HEK293 (cell line): ENCODE measurements around the gene HID1.
A peak's percentile ranks its signal among the peaks of the same experiment; 100 is the strongest.

Experiments
- CTCF ChIA-PET: fragments of 350-600 bp; formaldehyde crosslinking; extraction: SDS; loops from one replicate; lab custom pipeline; 2021; ENCODE audit warnings: antibody characterized with exemption; lab: Yijun Ruan, JAX
- POLR2A ChIA-PET: fragments of 300-600 bp; formaldehyde crosslinking; extraction: SDS; loops from one replicate; lab custom pipeline; 2020; ENCODE audit warnings: antibody characterized with exemption, inconsistent platforms; lab: Yijun Ruan, JAX
- H3K27ac ChIP-seq: fragments of 200-500 bp; sonication (Bioruptor generic); 2 replicates; pipeline ENCODE4 v1.5.1; 2014; ENCODE audit warnings: low read depth, low read length, control low read depth, inconsistent platforms; ENCODE audit errors: extremely low read depth
- H3K36me3 ChIP-seq, 2 experiments: fragments of 200-500 bp in 1 of 2; sonication (Bioruptor generic) in 1 of 2; 1 replicate in 1 of 2; 2 replicates in 1 of 2; pipeline ENCODE4 v1.5.1; 2014 to 2017; ENCODE audit warnings: inconsistent platforms in 2 of 2, low read length in 2 of 2; ENCODE audit not compliant: control insufficient read depth in 2 of 2, insufficient read depth in 1 of 2
- H3K4me1 ChIP-seq: fragments of 200-500 bp; sonication (Bioruptor generic); 2 replicates; pipeline ENCODE4 v1.5.1; 2014; ENCODE audit warnings: mild to moderate bottlenecking, low read length, inconsistent platforms; ENCODE audit not compliant: control insufficient read depth, insufficient read depth
- H3K4me3 ChIP-seq: 2 replicates; pipeline ENCODE4 v1.5.1; 2011; ENCODE audit warnings: low read depth, mild to moderate bottlenecking, control low read depth, low read length, moderate library complexity
- H3K9me3 ChIP-seq: fragments of 200-500 bp; sonication (Bioruptor generic); 2 replicates; pipeline ENCODE4 v1.5.1; 2014; ENCODE audit warnings: low read depth, low read length, inconsistent platforms; ENCODE audit not compliant: control insufficient read depth, insufficient read depth
- BCL11A ChIP-seq: fragments of 450-650 bp; formaldehyde crosslinking; IDR thresholded peaks from 2 replicates; pipeline ENCODE4 v1.5.1; 2016; ENCODE audit warnings: low read depth, missing biosample characterization, missing genetic modification characterization
- GLIS1 ChIP-seq: fragments of 450-650 bp; formaldehyde crosslinking; IDR thresholded peaks from 2 replicates; pipeline ENCODE4 v1.5.1; 2016; ENCODE audit warnings: missing biosample characterization, missing genetic modification characterization
- OSR2 ChIP-seq: fragments of 450-650 bp; formaldehyde crosslinking; IDR thresholded peaks from 2 replicates; pipeline ENCODE4 v1.5.1; 2016; ENCODE audit warnings: missing biosample characterization, missing genetic modification characterization
- TSHZ1 ChIP-seq: fragments of 450-650 bp; formaldehyde crosslinking; IDR thresholded peaks from 2 replicates; pipeline ENCODE4 v1.5.1; 2016; ENCODE audit warnings: missing biosample characterization, missing genetic modification characterization, borderline replicate concordance
- ZBTB1 ChIP-seq: fragments of 450-650 bp; formaldehyde crosslinking; IDR thresholded peaks from 2 replicates; pipeline ENCODE4 v1.5.1; 2016; ENCODE audit warnings: missing biosample characterization, missing genetic modification characterization
- ZBTB17 ChIP-seq: fragments of 450-650 bp; formaldehyde crosslinking; IDR thresholded peaks from 2 replicates; pipeline ENCODE4 v1.5.1; 2016; ENCODE audit warnings: missing biosample characterization, missing genetic modification characterization
- ZBTB20 ChIP-seq: fragments of 450-650 bp; formaldehyde crosslinking; IDR thresholded peaks from 2 replicates; pipeline ENCODE4 v1.5.1; 2016; ENCODE audit warnings: missing biosample characterization, missing genetic modification characterization
- ZBTB44 ChIP-seq: fragments of 450-650 bp; IDR thresholded peaks from 2 replicates; pipeline ENCODE4 v1.5.1; 2018; ENCODE audit warnings: missing biosample characterization, mild to moderate bottlenecking, missing genetic modification characterization
- ZBTB48 ChIP-seq: fragments of 450-650 bp; formaldehyde crosslinking; IDR thresholded peaks from 2 replicates; pipeline ENCODE4 v1.5.1; 2016; ENCODE audit warnings: missing biosample characterization, missing genetic modification characterization
- ZEB2 ChIP-seq: fragments of 450-650 bp; formaldehyde crosslinking; IDR thresholded peaks from 2 replicates; pipeline ENCODE4 v1.5.1; 2016; ENCODE audit warnings: missing biosample characterization, missing genetic modification characterization
- ZNF10 ChIP-seq: fragments of 450-650 bp; formaldehyde crosslinking; IDR thresholded peaks from 2 replicates; pipeline ENCODE4 v1.5.1; 2017; ENCODE audit warnings: missing biosample characterization, missing genetic modification characterization
- ZNF169 ChIP-seq: fragments of 450-650 bp; formaldehyde crosslinking; IDR thresholded peaks from 2 replicates; pipeline ENCODE4 v1.5.1; 2016; ENCODE audit warnings: missing biosample characterization, missing genetic modification characterization
- ZNF184 ChIP-seq: fragments of 450-650 bp; IDR thresholded peaks from 2 replicates; pipeline ENCODE4 v1.5.1; 2018; ENCODE audit warnings: missing biosample characterization, mild to moderate bottlenecking, missing genetic modification characterization
- ZNF37A ChIP-seq: fragments of 450-650 bp; IDR thresholded peaks from 2 replicates; pipeline ENCODE4 v1.5.1; 2018; ENCODE audit warnings: missing biosample characterization, missing genetic modification characterization
- ZNF561 ChIP-seq: fragments of 450-650 bp; IDR thresholded peaks from 2 replicates; pipeline ENCODE4 v1.5.1; 2018; ENCODE audit warnings: missing biosample characterization, missing genetic modification characterization, borderline replicate concordance
- ZNF791 ChIP-seq: fragments of 450-650 bp; formaldehyde crosslinking; IDR thresholded peaks from 2 replicates; pipeline ENCODE4 v1.5.1; 2016; ENCODE audit warnings: missing biosample characterization, missing genetic modification characterization
- ZNF843 ChIP-seq: fragments of 450-650 bp; formaldehyde crosslinking; IDR thresholded peaks from 2 replicates; pipeline ENCODE4 v1.5.1; 2016; ENCODE audit warnings: missing biosample characterization, missing genetic modification characterization
- TF ChIP-seq, protein P1 (sequence below): fragments of 450-650 bp; formaldehyde crosslinking; IDR thresholded peaks from 2 replicates; pipeline ENCODE4 v1.5.1; 2017; ENCODE audit warnings: missing biosample characterization, mild to moderate bottlenecking, missing genetic modification characterization, moderate library complexity
- TF ChIP-seq, protein P2 (sequence below): fragments of 450-650 bp; formaldehyde crosslinking; IDR thresholded peaks from 2 replicates; pipeline ENCODE4 v1.5.1; 2017; ENCODE audit warnings: missing biosample characterization, missing genetic modification characterization
- TF ChIP-seq, protein P3 (sequence below): fragments of 450-650 bp; formaldehyde crosslinking; IDR thresholded peaks from 2 replicates; pipeline ENCODE4 v1.5.1; 2016; ENCODE audit warnings: missing biosample characterization, missing genetic modification characterization
- TF ChIP-seq, protein P4 (sequence below): fragments of 450-650 bp; formaldehyde crosslinking; IDR thresholded peaks from 2 replicates; pipeline ENCODE4 v1.5.1; 2016; ENCODE audit warnings: missing biosample characterization, missing genetic modification characterization
- TF ChIP-seq, protein P5 (sequence below): fragments of 450-650 bp; formaldehyde crosslinking; IDR thresholded peaks from 2 replicates; pipeline ENCODE4 v1.5.1; 2017; ENCODE audit warnings: missing biosample characterization, missing genetic modification characterization

Gene HID1

GRCh38 chr17:75009139-75009724 is 36.7 kb upstream of the HID1 start:
- ChIA-PET POLR2A (interaction anchor here (0.6 to 1.6 kb wide), 4 partner anchors 19 to 23 kb away, joined by 3 to 9 read pairs (median 4); partner anchors contain the start of gene CDR2L), CTCF (interaction anchor here (0.6 to 4.3 kb wide), 8 partner anchors 16 to 624 kb away, joined by 3 to 62 read pairs (median 3); partner anchors contain the start of genes ARMC7 and SMIM5)
- Histone ChIP-seq H3K9me3 (no peaks in the 10 kb centered on the region), H3K4me3 (no peak overlapping the region), H3K27ac (peak overlapping the region; percentile 41; the same call in 1 of the 2 replicates), H3K36me3 (peaks cover 0 to 7% of the 10 kb centered on the region in 2 experiments; a peak in 1 of 3 replicates), H3K4me1 (peaks cover 26% of the 10 kb centered on the region)
- TF ChIP-seq ZBTB48 (tag by site-specific recombination), result peak; percentile 85
- peak; percentile 82 for TF ChIP-seq OSR2
- peak; percentile 32; the same call in 1 of the 2 replicates for TF ChIP-seq ZBTB20
- TF ChIP-seq ZBTB1 (tag by site-specific recombination), result peak; percentile 42; the same call in 1 of the 2 replicates
- TF ChIP-seq ZNF184 (tag by site-specific recombination), result 0 out of 2 replicates have a peak, but pooled peaks have one; percentile 46
- no peak for TF ChIP-seq ZNF791
- peak; percentile 89 for TF ChIP-seq GLIS1
- peak; percentile 76 for TF ChIP-seq ZNF10 (tag by site-specific recombination)
- TF ChIP-seq, protein P1, sequence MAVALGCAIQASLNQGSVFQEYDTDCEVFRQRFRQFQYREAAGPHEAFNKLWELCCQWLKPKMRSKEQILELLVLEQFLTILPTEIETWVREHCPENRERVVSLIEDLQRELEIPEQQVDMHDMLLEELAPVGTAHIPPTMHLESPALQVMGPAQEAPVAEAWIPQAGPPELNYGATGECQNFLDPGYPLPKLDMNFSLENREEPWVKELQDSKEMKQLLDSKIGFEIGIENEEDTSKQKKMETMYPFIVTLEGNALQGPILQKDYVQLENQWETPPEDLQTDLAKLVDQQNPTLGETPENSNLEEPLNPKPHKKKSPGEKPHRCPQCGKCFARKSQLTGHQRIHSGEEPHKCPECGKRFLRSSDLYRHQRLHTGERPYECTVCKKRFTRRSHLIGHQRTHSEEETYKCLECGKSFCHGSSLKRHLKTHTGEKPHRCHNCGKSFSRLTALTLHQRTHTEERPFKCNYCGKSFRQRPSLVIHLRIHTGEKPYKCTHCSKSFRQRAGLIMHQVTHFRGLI (tag by site-specific recombination), result no peak
- peak; percentile 58; the same call in 1 of the 2 replicates for TF ChIP-seq ZNF843 (tag by site-specific recombination)
- TF ChIP-seq ZEB2 (tag by site-specific recombination), result 0 out of 2 replicates have a peak, but pooled peaks have one; percentile 16
- TF ChIP-seq TSHZ1 (tag by site-specific recombination), result 0 out of 2 replicates have a peak, but pooled peaks have one; percentile 65
- peak; percentile 69; the same call in 1 of the 2 replicates for TF ChIP-seq ZNF561 (tag by site-specific recombination)
- TF ChIP-seq, protein P2, sequence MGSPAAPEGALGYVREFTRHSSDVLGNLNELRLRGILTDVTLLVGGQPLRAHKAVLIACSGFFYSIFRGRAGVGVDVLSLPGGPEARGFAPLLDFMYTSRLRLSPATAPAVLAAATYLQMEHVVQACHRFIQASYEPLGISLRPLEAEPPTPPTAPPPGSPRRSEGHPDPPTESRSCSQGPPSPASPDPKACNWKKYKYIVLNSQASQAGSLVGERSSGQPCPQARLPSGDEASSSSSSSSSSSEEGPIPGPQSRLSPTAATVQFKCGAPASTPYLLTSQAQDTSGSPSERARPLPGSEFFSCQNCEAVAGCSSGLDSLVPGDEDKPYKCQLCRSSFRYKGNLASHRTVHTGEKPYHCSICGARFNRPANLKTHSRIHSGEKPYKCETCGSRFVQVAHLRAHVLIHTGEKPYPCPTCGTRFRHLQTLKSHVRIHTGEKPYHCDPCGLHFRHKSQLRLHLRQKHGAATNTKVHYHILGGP (tag by site-specific recombination), result no peak
- TF ChIP-seq, protein P3, sequence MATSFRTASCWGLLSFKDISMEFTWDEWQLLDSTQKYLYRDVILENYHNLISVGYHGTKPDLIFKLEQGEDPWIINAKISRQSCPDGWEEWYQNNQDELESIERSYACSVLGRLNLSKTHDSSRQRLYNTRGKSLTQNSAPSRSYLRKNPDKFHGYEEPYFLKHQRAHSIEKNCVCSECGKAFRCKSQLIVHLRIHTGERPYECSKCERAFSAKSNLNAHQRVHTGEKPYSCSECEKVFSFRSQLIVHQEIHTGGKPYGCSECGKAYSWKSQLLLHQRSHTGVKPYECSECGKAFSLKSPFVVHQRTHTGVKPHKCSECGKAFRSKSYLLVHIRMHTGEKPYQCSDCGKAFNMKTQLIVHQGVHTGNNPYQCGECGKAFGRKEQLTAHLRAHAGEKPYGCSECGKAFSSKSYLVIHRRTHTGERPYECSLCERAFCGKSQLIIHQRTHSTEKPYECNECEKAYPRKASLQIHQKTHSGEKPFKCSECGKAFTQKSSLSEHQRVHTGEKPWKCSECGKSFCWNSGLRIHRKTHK (tag by site-specific recombination), result no peak
- TF ChIP-seq ZBTB44 (tag by site-specific recombination), result peak; percentile 93
- no peak for TF ChIP-seq ZNF37A (tag by site-specific recombination)
- peak; percentile 53; the same call in 1 of the 2 replicates for TF ChIP-seq BCL11A (tag by site-specific recombination)
- no peak for TF ChIP-seq ZNF169 (tag by site-specific recombination)
- TF ChIP-seq, protein P4, sequence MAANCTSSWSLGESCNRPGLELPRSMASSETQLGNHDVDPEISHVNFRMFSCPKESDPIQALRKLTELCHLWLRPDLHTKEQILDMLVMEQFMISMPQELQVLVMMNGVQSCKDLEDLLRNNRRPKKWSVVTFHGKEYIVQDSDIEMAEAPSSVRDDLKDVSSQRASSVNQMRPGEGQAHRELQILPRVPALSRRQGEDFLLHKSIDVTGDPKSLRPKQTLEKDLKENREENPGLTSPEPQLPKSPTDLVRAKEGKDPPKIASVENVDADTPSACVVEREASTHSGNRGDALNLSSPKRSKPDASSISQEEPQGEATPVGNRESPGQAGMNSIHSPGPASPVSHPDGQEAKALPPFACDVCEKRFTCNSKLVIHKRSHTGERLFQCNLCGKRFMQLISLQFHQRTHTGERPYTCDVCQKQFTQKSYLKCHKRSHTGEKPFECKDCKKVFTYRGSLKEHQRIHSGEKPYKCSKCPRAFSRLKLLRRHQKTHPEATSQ (tag by site-specific recombination), result no peak
- TF ChIP-seq ZBTB17 (tag by site-specific recombination), result 0 out of 2 replicates have a peak, but pooled peaks have one; percentile 11
- TF ChIP-seq, protein P5, sequence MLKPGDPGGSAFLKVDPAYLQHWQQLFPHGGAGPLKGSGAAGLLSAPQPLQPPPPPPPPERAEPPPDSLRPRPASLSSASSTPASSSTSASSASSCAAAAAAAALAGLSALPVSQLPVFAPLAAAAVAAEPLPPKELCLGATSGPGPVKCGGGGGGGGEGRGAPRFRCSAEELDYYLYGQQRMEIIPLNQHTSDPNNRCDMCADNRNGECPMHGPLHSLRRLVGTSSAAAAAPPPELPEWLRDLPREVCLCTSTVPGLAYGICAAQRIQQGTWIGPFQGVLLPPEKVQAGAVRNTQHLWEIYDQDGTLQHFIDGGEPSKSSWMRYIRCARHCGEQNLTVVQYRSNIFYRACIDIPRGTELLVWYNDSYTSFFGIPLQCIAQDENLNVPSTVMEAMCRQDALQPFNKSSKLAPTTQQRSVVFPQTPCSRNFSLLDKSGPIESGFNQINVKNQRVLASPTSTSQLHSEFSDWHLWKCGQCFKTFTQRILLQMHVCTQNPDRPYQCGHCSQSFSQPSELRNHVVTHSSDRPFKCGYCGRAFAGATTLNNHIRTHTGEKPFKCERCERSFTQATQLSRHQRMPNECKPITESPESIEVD, result peak; percentile 99
